HG03066 (cell line): ENCODE results near the gene MEMO1.
"Not testable (repeated sequence)": the region's sequence is repeated elsewhere in the genome, so short reads cannot be mapped to it uniquely, and the experiment has no call there.

Experiments used
- ATAC-seq: cut with Tn5 transposase; IDR thresholded peaks from one replicate; pipeline ENCODE4 v1.9.1; 2021; ENCODE audit warnings: low read depth; ENCODE audit not compliant: unreplicated experiment

The MEMO1 gene

GRCh38 chr2:31842150-31842549 is 168.7 kb downstream of the MEMO1 start:
- not testable (repeated sequence) for ATAC-seq

GRCh38 chr2:31835450-31835849 is 175.4 kb downstream of the MEMO1 start:
- no peak for ATAC-seq

GRCh38 chr2:31832363-31832762 is 178.4 kb downstream of the MEMO1 start:
- no peak for ATAC-seq

- no peak for ATAC-seq
Observed at GRCh38 chr2:31831585-31831984, 179.2 kb downstream of the MEMO1 start.

- ATAC-seq = no peak
Observed at GRCh38 chr2:31828891-31829290, 181.9 kb downstream of the MEMO1 start.

GRCh38 chr2:31823558-31823957 is 187.2 kb downstream of the MEMO1 start:
- no peak for ATAC-seq

- ATAC-seq = no peak
Observed at GRCh38 chr2:31822587-31822986, 188.2 kb downstream of the MEMO1 start.
